NCI-H748 treated with DMSO at 0.1 percent for 48 hours (cell line): Measurements from ENCODE around the gene DUSP15.
"Not testable (repeated sequence)": the region's sequence is repeated elsewhere in the genome, so short reads cannot be mapped to it uniquely, and the experiment has no call there.

Experiments used
- DNase-seq: peaks from one replicate; lab custom pipeline; 2025; lab: John Stamatoyannopoulos, UW

DUSP15 gene

GRCh38 chr20:31839782-31840487 is 30.4 kb downstream of the DUSP15 start:
- DNase-seq = no peak

GRCh38 chr20:31838646-31839292 is 31.6 kb downstream of the DUSP15 start:
- DNase-seq = no peak

- no peak for DNase-seq
These were observed 32.4 kb downstream of the DUSP15 start for GRCh38 chr20:31837896-31838397.

GRCh38 chr20:31836853-31837608 is 33.3 kb downstream of the DUSP15 start:
- no peak for DNase-seq

- no peak for DNase-seq
These were observed 34.1 kb downstream of the DUSP15 start for GRCh38 chr20:31835977-31836852.

GRCh38 chr20:31835554-31835953 is 34.8 kb downstream of the DUSP15 start:
- DNase-seq = no peak

GRCh38 chr20:31833931-31834521 is 36.3 kb downstream of the DUSP15 start:
- DNase-seq = no peak

- no peak for DNase-seq
These were observed 37.0 kb downstream of the DUSP15 start for GRCh38 chr20:31833130-31833930.

GRCh38 chr20:31831771-31832306 is 38.5 kb downstream of the DUSP15 start:
- no peak for DNase-seq

GRCh38 chr20:31831211-31831610 is 39.1 kb downstream of the DUSP15 start:
- DNase-seq = no peak

GRCh38 chr20:31830406-31830981 is 39.8 kb downstream of the DUSP15 start:
- no peak for DNase-seq

GRCh38 chr20:31829731-31830130 is 40.6 kb downstream of the DUSP15 start:
- no peak for DNase-seq

- DNase-seq = not testable (repeated sequence)
These were observed 42.3 kb downstream of the DUSP15 start for GRCh38 chr20:31828016-31828415.

GRCh38 chr20:31827059-31827458 is 43.3 kb downstream of the DUSP15 start:
- no peak for DNase-seq

- no peak for DNase-seq
These were observed 44.3 kb downstream of the DUSP15 start for GRCh38 chr20:31826074-31826473.

GRCh38 chr20:31824554-31825313 is 45.6 kb downstream of the DUSP15 start:
- DNase-seq = no peak

GRCh38 chr20:31824125-31824485 is 46.2 kb downstream of the DUSP15 start:
- no peak for DNase-seq

- no peak for DNase-seq
These were observed 46.8 kb downstream of the DUSP15 start for GRCh38 chr20:31823360-31824124.
